GM21529 (cell line): ENCODE results near the gene SAAL1.
"Not testable (repeated sequence)": the region's sequence is repeated elsewhere in the genome, so short reads cannot be mapped to it uniquely, and the experiment has no call there.

Source experiments
- ATAC-seq: cut with Tn5 transposase; IDR thresholded peaks from one replicate; pipeline ENCODE4 v1.9.1; 2021; ENCODE audit not compliant: unreplicated experiment

SAAL1 gene, protein sequence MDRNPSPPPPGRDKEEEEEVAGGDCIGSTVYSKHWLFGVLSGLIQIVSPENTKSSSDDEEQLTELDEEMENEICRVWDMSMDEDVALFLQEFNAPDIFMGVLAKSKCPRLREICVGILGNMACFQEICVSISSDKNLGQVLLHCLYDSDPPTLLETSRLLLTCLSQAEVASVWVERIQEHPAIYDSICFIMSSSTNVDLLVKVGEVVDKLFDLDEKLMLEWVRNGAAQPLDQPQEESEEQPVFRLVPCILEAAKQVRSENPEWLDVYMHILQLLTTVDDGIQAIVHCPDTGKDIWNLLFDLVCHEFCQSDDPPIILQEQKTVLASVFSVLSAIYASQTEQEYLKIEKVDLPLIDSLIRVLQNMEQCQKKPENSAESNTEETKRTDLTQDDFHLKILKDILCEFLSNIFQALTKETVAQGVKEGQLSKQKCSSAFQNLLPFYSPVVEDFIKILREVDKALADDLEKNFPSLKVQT

DNA sequence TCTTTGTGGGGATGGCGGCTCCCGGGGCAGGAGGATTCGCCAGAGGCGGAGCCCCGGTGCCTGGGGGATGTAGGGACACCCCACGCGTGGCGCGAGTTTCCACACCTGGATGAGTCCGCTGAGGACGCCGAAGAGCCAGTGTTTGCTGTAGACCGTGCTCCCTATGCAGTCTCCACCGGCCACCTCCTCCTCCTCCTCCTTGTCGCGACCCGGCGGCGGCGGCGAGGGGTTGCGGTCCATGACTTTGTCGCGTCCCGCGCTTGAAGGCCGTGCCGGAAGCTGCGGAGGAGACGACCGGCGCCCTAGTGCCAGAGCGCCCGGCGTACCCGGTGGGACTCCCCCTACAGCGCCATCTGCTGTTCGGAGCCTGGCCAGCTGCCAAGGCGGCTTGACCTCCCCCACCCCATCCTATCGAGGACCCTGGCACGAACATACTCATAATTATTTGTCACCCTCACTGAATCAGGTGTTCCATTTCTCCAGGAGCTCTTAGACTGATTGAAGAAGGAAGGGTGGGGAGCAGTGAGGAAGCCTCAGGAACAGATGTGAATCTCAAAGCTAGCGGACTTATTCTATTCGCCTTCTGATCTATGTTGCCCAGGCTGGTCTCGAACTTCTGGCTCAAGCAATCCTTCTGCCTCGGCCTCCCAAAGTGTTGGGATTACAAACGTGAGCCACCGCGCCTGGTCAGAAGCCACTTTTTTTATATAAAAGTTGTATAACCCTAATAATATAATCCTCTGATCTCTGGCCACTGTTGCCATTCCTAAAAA lies at the start of gene SAAL1:
Gene SAAL1 (minus strand): TSS at position 281 of the 773 bp plus-strand sequence. CDS start 41 bp downstream, at position 240.
- peak; percentile 98 for ATAC-seq

DNA sequence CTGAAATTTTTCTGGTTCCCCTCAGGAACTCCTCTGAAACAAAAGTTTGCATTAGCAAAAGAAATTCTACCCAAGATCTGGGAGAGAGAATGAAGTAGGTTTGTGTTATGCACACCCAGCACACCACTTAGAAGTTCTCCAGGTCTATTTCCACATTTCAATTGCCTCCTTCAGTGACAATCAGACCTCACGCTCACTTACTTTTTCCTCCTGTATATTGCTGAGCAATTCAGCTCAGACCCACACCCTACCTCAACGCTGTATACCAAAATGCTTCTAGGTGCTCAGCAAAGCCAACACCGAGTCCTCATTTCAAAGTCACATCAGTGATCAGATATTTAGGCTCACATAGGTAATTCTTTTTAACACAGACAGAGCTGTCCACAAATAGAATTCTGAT lies 45.7 kb upstream of the SAAL1 start:
- ATAC-seq: no peak

DNA sequence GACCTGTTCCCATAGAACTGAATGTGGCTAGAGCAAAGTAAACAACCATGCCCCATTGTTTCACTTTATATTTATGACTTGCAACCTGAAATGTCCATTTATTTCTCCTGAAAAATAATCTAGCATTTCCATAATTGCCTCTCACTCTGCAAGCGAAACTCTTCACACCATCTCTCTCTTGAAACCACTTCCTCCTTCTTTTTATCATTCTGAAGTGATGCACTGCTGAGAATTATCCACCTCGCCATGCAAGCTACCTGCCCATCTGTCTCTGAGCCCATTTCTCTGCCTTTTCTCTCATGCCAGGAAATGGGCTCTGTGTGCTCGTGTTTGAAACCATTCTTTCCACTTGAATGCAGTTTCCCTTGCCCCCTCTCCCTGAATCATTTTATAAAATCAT lies 40.0 kb upstream of the SAAL1 start:
- no peak for ATAC-seq

DNA sequence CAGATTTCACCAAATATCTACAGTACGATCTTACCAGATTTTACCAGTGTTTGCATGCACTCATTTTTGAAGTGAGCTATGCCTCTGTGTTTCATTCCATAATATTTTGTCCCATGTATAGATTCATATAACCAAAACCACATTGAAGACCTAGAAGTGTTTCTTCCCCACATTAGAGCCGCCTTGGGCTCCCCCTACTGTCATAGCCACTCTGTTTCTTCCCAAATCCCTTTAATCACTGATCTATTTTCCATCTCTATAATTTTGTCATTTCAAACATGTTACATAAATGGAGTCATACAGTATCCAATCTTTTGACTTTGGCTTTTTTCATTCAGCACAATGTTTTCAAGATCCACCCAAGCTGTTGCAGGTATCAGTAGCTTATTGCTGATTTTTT lies 39.1 kb upstream of the SAAL1 start:
- ATAC-seq: no peak

DNA sequence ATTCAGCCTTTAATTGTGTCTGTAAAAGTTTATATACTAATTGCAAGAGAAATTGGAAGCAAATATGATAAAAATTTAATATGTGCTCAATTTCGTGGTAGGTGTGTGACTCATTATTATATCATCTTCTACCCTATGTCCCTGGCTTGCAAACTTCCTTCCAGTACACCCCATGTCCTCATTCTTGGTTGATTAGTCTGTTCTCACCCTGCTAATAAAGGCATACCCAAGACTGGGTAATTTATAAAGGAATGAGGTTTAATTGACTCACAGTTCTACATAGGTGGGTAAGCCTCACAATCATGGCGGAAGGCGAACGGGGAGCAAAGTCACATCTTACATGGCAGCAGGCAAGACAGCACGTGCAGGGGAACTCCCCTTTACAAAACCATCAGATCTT lies 38.4 kb upstream of the SAAL1 start:
- no peak for ATAC-seq

DNA sequence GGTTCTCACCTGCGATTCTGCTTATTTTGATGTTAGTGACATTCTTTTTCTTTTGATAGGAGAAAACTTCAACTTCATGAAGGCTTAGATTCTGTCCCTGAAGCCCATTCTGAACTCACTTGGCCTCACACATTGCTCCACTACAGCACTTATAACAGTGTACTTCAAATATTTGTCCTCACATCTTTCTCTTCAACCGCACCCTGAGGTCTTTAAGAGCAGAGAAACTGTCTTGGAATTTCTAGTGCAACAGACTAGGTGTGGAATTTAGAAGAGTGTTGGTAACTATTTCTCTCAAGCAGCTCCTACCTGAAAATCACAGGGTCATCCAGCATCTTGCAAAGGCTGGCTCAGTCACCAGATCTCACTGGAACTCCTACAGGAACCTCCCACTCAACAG lies 34.3 kb upstream of the SAAL1 start:
- no peak for ATAC-seq

DNA sequence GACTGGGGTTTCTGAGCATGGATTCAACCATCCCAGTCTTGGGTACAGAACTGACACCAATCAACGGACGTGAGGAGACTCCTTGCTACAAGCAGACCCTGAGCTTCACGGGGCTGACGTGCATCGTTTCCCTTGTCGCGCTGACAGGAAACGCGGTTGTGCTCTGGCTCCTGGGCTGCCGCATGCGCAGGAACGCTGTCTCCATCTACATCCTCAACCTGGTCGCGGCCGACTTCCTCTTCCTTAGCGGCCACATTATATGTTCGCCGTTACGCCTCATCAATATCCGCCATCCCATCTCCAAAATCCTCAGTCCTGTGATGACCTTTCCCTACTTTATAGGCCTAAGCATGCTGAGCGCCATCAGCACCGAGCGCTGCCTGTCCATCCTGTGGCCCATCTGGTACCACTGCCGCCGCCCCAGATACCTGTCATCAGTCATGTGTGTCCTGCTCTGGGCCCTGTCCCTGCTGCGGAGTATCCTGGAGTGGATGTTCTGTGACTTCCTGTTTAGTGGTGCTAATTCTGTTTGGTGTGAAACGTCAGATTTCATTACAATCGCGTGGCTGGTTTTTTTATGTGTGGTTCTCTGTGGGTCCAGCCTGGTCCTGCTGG lies 31.4 kb upstream of the SAAL1 start:
- no peak for ATAC-seq

DNA sequence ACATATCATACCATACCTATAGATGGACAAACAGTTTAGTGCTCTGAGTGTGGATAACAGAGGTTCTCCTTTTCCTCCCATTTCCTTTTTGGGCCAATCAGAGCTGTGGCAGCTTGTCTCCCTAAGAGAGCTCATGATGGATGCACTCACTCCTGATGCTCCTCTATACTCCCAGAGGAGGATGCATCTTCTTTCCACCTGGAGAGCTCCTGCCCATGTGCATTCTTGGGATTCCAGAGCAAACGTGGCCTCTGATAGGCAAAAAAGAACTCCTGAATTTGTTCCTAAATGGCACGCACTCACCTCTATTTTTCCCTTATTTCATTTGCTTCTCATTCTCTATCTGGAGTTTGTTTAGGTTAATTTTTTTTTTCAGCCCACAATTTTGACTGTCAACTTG lies 29.4 kb upstream of the SAAL1 start:
- no peak for ATAC-seq

DNA sequence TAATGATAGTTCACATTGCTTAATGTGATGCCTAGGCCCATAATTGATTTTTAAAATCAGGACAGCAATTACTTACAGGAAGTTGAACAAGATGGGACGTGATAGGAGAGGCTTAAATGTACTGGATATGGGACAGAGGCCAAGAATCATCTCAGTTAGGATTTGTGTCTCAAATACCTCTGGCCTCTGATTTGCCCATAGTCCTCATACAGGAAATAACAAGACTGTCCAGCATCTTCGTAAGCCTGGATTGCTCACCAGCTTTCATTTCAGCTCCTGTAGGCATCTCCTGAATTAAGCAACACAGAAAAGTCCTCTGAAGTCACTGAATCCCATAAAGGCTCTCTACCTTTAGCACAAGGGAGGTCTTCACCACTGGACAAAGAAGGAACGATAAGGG lies 26.5 kb upstream of the SAAL1 start, which contains the start of gene MRGPRX3:
Gene MRGPRX3 (plus strand): TSS at position 231 of the 400 bp plus-strand sequence. CDS start 4,632 bp downstream, outside the sequence.
- no peak for ATAC-seq

DNA sequence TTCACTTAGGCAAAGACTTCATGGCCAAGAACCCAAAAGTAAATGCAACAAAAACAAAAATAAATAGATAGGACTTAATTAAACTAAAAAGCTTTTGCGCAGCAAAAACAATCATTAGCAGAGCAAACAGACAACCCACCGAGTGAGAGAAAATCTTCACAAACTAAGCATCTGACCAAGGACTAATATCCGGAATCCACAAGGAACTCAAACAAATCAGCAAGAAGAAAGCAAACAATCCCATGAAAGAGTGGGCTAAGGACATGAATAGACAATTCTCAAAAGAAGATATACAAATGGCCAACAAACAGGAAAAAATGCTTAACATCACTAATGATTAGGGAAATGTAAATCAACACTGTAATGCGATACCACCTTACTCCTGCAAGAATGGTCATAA lies 25.2 kb upstream of the SAAL1 start:
- ATAC-seq: not testable (repeated sequence)

DNA sequence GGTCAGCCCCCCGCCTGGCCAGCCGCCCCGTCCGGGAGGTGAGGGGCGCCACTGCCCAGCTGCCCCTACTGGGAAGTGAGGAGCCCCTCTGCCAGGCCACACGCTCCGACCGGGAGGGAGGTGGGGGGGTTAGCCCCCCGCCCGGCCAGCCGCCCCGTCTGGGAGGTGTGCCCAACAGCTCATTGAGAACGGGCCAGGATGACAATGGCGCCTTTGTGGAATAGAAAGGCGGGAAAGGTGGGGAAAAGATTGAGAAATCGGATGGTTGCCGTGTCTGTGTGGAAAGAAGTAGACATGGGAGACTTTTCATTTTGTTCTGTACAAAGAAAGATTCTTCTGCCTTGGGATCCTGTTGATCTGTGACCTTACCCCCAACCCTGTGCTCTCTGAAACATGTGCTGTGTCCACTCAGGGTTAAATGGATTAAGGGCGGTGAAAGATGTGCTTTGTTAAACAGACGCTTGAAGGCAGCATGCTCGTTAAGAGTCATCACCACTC lies 15.5 kb upstream of the SAAL1 start:
- not testable (repeated sequence) for ATAC-seq

DNA sequence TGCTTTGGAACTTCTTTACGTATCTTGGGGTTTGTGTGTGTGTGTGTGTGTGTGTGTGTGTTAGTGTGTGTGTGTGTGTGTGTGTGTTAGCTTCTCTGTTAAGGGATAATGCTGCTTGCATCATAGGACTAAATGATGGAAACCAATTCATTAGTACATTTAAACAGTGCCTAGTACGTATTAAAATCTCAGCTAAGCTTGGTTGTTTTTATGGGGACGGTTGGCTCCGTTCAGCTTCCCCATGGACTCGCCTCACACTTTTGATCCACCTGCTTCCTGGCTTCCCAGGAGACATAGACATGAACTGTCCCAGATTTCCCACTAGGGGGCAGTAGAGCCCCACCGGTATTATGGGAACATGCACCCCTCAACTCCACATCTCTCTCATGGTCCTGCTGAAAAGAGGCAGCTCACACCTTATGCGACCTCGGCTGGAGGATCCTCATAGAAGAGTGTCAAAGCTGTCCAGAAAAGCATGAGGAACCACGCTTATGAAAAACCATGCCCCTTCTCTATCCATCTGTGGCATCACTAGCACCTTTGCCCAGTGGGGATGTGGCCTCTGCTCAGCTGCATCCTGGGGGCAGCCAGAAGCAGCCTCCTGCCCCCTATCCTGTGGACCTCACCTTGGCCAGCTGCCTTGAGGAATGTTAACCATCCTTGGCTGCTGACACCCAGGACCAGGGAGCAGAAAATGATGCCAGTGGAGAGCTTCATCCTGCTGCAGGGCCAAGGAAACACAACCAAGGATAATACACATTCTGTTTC lies 9.7 kb upstream of the SAAL1 start:
- peak; percentile 96 for ATAC-seq

DNA sequence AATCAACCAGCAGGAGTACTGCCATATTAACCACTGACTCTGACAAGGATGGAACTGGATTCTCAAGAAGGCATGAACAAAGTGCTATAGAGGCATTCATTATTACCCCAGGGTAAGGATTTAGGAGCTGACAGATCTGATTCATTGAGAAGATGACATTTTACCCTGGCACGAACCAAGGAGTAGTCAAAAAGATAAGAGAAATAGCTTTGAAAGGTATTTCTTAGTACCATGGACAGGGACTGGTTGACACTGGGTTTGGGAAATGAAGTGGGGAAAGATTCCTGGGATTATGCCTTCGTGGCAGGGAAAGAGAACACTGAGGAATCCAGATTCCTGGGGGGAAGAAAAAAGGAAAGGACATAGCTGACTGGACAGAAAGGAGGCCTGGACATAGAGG lies 5.1 kb upstream of the SAAL1 start:
- no peak for ATAC-seq

DNA sequence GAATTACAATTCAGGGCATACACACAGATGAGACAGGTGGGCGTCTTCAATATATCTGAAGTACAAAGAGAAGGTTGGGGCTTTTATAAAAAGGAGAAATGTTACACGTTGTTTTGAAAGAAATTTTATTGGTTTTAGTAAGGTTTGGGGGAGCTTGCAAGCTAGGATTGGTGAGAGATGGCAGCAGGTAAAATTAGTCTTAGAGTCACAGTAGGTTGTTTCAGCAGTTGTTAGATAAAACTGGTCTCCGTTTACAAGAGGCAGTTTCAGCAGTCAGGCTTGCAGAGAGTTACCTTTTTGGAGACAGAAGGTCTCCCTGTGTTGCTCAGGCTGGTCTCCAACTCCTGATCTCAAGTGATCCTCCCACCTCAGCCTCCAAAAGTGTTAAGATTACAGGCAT lies 2.4 kb upstream of the SAAL1 start:
- no peak for ATAC-seq

DNA sequence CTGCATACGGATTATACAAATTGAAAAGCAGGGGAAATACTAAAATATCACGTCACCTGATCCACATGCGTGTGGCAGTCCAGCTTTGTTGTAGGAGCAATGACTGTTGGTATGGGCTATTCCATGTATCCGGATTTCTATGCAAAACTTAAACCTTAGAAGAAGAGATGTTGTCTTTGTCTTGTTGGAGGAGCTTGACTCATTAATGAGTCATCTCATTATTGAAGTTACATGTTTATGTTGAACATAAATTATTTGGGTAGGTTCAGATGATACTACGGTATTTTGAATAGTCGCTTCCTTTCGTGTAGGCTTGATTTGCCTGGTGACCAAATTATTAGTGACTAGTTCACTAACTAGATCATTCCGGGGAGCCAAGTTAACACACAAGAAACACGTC lies 806 bp upstream of the SAAL1 start:
- ATAC-seq: no peak

DNA sequence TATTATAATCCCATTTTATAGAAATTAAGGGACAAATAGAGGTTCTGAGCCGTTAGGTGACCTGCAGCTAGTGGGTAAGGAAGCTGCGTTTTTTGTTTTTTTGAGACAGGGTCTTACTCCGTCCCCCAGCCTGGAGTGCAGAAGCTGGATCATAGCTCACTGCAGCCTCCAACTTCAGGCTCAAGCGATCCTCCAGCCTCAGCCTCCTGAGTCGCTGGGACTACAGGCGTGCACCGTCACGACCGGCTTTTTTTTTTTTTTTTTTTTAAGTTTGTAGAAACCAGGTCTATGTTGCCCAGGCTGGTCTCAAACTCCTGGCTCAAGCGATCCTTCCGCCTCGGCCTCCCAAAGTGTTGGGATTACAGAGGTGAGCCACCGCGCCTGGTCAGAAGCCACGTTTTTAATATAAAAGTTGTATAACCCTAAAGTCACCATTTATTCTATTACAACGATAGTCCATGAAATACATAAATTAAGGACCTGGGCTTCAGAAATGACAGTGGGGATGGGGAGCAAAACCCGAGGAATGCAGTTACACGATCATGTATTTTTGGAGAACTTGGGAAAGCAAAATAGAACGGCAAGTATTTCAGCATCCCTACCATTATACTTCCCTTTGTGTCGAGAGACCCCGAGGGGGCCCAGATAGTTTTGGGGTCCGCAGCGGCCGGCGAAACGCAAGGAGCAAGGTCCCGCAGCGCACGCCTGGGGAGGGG lies 638 bp downstream of the SAAL1 start:
- ATAC-seq: no peak

DNA sequence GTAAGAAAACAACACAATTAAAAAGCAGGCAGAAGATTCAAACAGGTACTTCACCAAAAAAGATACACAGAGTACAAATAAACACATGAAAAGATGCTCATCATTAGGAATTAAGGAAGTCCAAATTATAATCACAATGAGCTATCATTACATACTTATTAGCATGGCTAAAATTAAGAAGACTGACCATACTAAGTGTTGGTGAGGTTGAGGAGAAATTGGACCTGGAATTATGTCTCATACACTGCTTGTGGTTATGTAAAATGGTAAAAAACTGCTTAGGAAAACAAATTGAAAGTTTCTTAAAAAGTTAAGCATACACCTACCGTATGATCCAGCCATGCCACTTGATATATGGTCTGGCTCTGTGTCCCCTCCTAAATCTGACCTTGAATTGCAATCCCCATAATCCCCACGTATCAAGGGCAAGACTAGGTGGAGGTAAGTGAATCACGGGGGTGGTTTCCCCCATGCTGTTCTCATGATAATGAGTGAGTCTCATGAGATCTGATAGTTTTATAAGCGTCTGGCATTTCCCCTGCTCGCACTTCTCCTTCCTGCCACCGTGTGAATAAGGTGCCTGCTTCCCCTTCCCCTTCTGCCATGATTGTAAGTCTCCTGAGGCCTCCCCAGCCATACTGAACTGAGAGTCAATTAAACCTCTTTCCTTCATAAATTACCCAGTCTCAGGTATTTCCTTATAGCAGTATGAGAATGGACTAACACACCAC lies 4.8 kb downstream of the SAAL1 start:
- no peak for ATAC-seq

DNA sequence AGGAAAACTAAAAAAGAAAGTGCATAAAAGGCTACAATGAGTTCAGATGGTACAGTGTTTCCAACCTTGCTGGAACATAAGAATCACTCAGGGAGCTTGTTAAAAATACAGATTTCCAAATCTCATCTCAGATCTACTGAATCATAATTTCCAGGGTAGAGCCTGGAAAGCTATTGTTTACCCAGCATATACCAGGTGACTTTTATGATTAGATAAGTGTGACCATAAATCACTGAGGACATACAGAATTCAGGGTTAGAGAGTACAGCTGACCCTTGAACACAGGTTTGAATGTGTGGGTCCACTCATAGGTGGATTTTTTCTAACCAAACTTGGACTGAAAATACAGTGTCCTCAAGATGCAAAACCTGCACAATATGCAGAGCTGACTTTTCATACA lies 11.9 kb downstream of the SAAL1 start:
- ATAC-seq: no peak

DNA sequence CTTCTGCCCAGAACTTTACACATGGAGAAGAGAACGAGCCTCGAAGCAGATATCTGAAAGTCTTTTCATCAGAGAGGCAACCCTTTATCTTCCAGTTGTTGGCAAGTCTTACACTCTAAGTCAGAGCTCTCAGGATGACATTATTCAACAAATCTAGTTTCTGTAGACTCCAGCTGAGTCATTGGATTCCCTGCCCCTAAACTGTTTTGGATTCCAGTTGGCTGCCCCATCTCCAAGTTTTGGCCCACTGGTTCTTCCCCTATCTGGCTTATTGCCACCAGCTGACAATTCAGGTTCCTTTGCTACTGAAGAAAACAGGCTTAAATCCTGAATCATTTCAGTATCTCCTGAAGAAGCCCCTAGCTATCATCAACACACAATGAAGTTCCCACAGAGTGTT lies 14.2 kb downstream of the SAAL1 start:
- ATAC-seq: no peak
